SU-DHL-6 (cell line): ENCODE data around the gene EML6.

Source experiments
- EZH2phosphoT487 ChIP-seq: fragments of 200-600 bp; sonication (generic), shearing (Covaris generic); conservative IDR thresholded peaks from 2 replicates; pipeline ENCODE4 v1.6.1; 2018; ENCODE audit warnings: mild to moderate bottlenecking, antibody characterized with exemption, low read length, moderate library complexity, mixed read lengths
- TF ChIP-seq, protein P1 (sequence below): fragments of 200-600 bp; sonication (generic); IDR thresholded peaks from one replicate; pipeline ENCODE4 v1.5.1; 2017; ENCODE audit warnings: antibody characterized with exemption, mild to moderate bottlenecking, low read length, moderate library complexity; ENCODE audit not compliant: insufficient read depth, poor library complexity, severe bottlenecking

GRCh38 chr2:54984476-54984875, 261.0 kb downstream of the EML6 start:
- TF ChIP-seq, protein P1, sequence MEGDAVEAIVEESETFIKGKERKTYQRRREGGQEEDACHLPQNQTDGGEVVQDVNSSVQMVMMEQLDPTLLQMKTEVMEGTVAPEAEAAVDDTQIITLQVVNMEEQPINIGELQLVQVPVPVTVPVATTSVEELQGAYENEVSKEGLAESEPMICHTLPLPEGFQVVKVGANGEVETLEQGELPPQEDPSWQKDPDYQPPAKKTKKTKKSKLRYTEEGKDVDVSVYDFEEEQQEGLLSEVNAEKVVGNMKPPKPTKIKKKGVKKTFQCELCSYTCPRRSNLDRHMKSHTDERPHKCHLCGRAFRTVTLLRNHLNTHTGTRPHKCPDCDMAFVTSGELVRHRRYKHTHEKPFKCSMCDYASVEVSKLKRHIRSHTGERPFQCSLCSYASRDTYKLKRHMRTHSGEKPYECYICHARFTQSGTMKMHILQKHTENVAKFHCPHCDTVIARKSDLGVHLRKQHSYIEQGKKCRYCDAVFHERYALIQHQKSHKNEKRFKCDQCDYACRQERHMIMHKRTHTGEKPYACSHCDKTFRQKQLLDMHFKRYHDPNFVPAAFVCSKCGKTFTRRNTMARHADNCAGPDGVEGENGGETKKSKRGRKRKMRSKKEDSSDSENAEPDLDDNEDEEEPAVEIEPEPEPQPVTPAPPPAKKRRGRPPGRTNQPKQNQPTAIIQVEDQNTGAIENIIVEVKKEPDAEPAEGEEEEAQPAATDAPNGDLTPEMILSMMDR = no peak
- TF ChIP-seq EZH2phosphoT487 = no peak
